GM12874 (cell line): ENCODE measurements around the gene PSMD6.

Experiments used
- CTCF ChIP-seq: IDR thresholded peaks from 2 replicates; pipeline ENCODE4 v1.5.1; 2011; ENCODE audit warnings: low read depth, mild to moderate bottlenecking, control low read depth, low read length, moderate library complexity; ENCODE audit not compliant: insufficient read depth

The PSMD6 gene

GRCh38 chr3:64023187-64023860 is at the start of gene PSMD6:
Gene PSMD6, minus strand, starts transcription at chr3:64023494. Its CDS starts 75 bp downstream, at chr3:64023419.
- TF ChIP-seq CTCF = peak; percentile 100

GRCh38 chr3:64072126-64072525 is 48.8 kb upstream of the PSMD6 start:
- no peak for TF ChIP-seq CTCF

- TF ChIP-seq CTCF = no peak
Observed at GRCh38 chr3:64070704-64071103, 47.4 kb upstream of the PSMD6 start.

- TF ChIP-seq CTCF = no peak
Observed at GRCh38 chr3:64067506-64068346, 44.4 kb upstream of the PSMD6 start.

- TF ChIP-seq CTCF = no peak
Observed at GRCh38 chr3:64064804-64065203, 41.5 kb upstream of the PSMD6 start.

- no peak for TF ChIP-seq CTCF
Observed at GRCh38 chr3:64063983-64064438, 40.7 kb upstream of the PSMD6 start.

- no peak for TF ChIP-seq CTCF
Observed at GRCh38 chr3:64063207-64063982, 40.1 kb upstream of the PSMD6 start.
